IMR-90 (cell line): ENCODE measurements around the gene GABARAPL1. TPM values are rescaled to one million over a fixed set of nuclear protein-coding genes. Genes with fewer than 3 reads are reported as not detected.
A peak's percentile ranks its signal among the peaks of the same experiment; 100 is the strongest.

Experiments
- ATAC-seq: fragments of 200-7000 bp; cut with Tn5 transposase; 2 replicates; pipeline ENCODE4 v1.9.1; 2020; ENCODE audit warnings: low read depth, mild to moderate bottlenecking, moderate library complexity
- BruUV-seq: library from RNA; stranded (reverse); fragments of 400-500 nt; replicated peaks from 2 replicates; lab custom pipeline; 2021; lab: Mats Ljungman, UMichigan
- CTCF ChIA-PET: fragments of 300-600 bp; formaldehyde crosslinking; extraction: SDS; loops from one replicate; lab custom pipeline; 2021; ENCODE audit warnings: antibody characterized with exemption; lab: Yijun Ruan, JAX
- POLR2A ChIA-PET: fragments of 300-600 bp; sonication (Branson Sonifier 250); formaldehyde crosslinking; loops from one replicate; lab custom pipeline; 2022; ENCODE audit warnings: antibody characterized with exemption; ENCODE audit not compliant: unreplicated experiment; lab: Charles Lee
- DNase-seq: peaks from one replicate; pipeline ENCODE4 v3.0.0; 2013
- H2AFZ ChIP-seq: replicated peaks from 2 replicates; pipeline ENCODE3; 2013; ENCODE audit warnings: low read length, mild to moderate bottlenecking; ENCODE audit not compliant: poor library complexity
- H2AK5ac ChIP-seq: 2 replicates; pipeline ENCODE4 v1.6.1; 2013; ENCODE audit warnings: low read depth, low read length, inconsistent platforms
- H2AK9ac ChIP-seq: replicated peaks from 2 replicates; pipeline ENCODE3; 2013; ENCODE audit warnings: mild to moderate bottlenecking, low read depth, low read length, moderate library complexity; ENCODE audit not compliant: poor library complexity
- H2BK120ac ChIP-seq: 2 replicates; pipeline ENCODE4 v1.6.1; 2013; ENCODE audit warnings: low read depth, low read length, inconsistent platforms
- H2BK15ac ChIP-seq: 3 replicates; pipeline ENCODE4 v1.6.1; 2013; ENCODE audit warnings: low read depth, low read length, inconsistent platforms
- H2BK20ac ChIP-seq: 2 replicates; pipeline ENCODE4 v1.6.1; 2013; ENCODE audit warnings: low read depth, mild to moderate bottlenecking, inconsistent platforms, low read length, moderate library complexity
- H2BK5ac ChIP-seq: 2 replicates; pipeline ENCODE4 v1.6.1; 2013; ENCODE audit warnings: mild to moderate bottlenecking, low read depth, low read length, inconsistent platforms; ENCODE audit not compliant: poor library complexity, severe bottlenecking
- H3K14ac ChIP-seq: replicated peaks from 2 replicates; pipeline ENCODE4 v1.6.1; 2013; ENCODE audit warnings: low read depth, low read length, inconsistent platforms
- H3K18ac ChIP-seq: 2 replicates; pipeline ENCODE4 v1.6.1; 2013; ENCODE audit warnings: low read depth, low read length, control low read depth
- H3K23ac ChIP-seq: 2 replicates; pipeline ENCODE4 v1.6.1; 2013; ENCODE audit warnings: low read depth, low read length, inconsistent platforms
- H3K27ac ChIP-seq: 2 replicates; pipeline ENCODE4 v1.5.1; 2013; ENCODE audit warnings: mild to moderate bottlenecking, control low read depth, low read length; ENCODE audit not compliant: insufficient read depth
- H3K27me3 ChIP-seq: 2 replicates; pipeline ENCODE4 v1.6.1; 2013; ENCODE audit warnings: low read length; ENCODE audit not compliant: control insufficient read depth, insufficient read depth
- H3K36me3 ChIP-seq: 2 replicates; pipeline ENCODE4 v1.6.1; 2013; ENCODE audit warnings: low read length, mixed read lengths; ENCODE audit not compliant: control insufficient read depth, insufficient read depth
- H3K4ac ChIP-seq: 2 replicates; pipeline ENCODE4 v1.6.1; 2013; ENCODE audit warnings: low read depth, low read length, inconsistent platforms
- H3K4me1 ChIP-seq: 2 replicates; pipeline ENCODE4 v1.6.1; 2013; ENCODE audit warnings: low read length, mixed read lengths; ENCODE audit not compliant: control insufficient read depth, insufficient read depth
- H3K4me2 ChIP-seq: 2 replicates; pipeline ENCODE4 v1.6.1; 2013; ENCODE audit warnings: low read depth, mild to moderate bottlenecking, control low read depth, low read length, moderate library complexity
- H3K4me3 ChIP-seq: 2 replicates; pipeline ENCODE4 v1.5.1; 2013; ENCODE audit warnings: low read depth, mild to moderate bottlenecking, control low read depth, low read length, moderate library complexity; ENCODE audit not compliant: insufficient read depth
- H3K56ac ChIP-seq: 2 replicates; pipeline ENCODE4 v1.6.1; 2013; ENCODE audit warnings: low read length, inconsistent platforms; ENCODE audit not compliant: insufficient read depth; ENCODE audit errors: extremely low read depth
- H3K79me1 ChIP-seq, 2 experiments: 2 replicates each; pipeline ENCODE4 v1.6.1; 2013; ENCODE audit warnings: low read length in 2 of 2, inconsistent platforms in 1 of 2, low read depth in 1 of 2
- H3K9ac ChIP-seq: 2 replicates; pipeline ENCODE4 v1.6.1; 2013; ENCODE audit warnings: low read depth, low read length, control low read depth
- H3K9me1 ChIP-seq: 2 replicates; pipeline ENCODE4 v1.6.1; 2013; ENCODE audit warnings: low read length, inconsistent platforms; ENCODE audit not compliant: insufficient read depth
- H3K9me3 ChIP-seq: 2 replicates; pipeline ENCODE4 v1.6.1; 2013; ENCODE audit warnings: low read length; ENCODE audit not compliant: control insufficient read depth, insufficient read depth
- H4K20me1 ChIP-seq: 2 replicates; pipeline ENCODE4 v1.6.1; 2013; ENCODE audit warnings: low read length, inconsistent platforms; ENCODE audit not compliant: insufficient read depth
- H4K5ac ChIP-seq: 2 replicates; pipeline ENCODE4 v1.6.1; 2013; ENCODE audit warnings: mild to moderate bottlenecking, low read depth, low read length, control low read depth
- H4K8ac ChIP-seq, 2 experiments: 2 replicates each; pipeline ENCODE4 v1.6.1; 2013; ENCODE audit warnings: low read depth in 2 of 2, low read length in 2 of 2, control low read depth in 1 of 2, inconsistent platforms in 1 of 2
- H4K91ac ChIP-seq: 2 replicates; pipeline ENCODE4 v1.6.1; 2013; ENCODE audit warnings: low read depth, low read length, inconsistent platforms; ENCODE audit not compliant: insufficient read depth
- CEBPB ChIP-seq: IDR thresholded peaks from 2 replicates; pipeline ENCODE4 v1.6.1; 2012; ENCODE audit warnings: low read depth, low read length, improper control_type of control experiment
- NFE2L2 ChIP-seq: fragments of 150-350 bp; IDR thresholded peaks from 2 replicates; pipeline ENCODE4 v1.6.1; 2016; ENCODE audit warnings: low read depth, mild to moderate bottlenecking, low read length
- WGBS, 2 experiments: methylation state at CpG; one replicate each; pipeline versions ENCODE4 v1.1.5 to v1.1.7; 2013; ENCODE audit warnings: missing lambda C conversion rate in 2 of 2; ENCODE audit not compliant: insufficient read length in 1 of 2; ENCODE audit errors: extremely low coverage in 2 of 2; 5-methylcytosine and 5-hydroxymethylcytosine counted together
- dilution Hi-C: fragments of 300-500 bp; cut with HindIII; formaldehyde crosslinking; loops from one replicate; pipeline ENCODE4 v1.14.3; 2018; ENCODE audit warnings: low sequenced_read_pairs; ENCODE audit not compliant: unreplicated experiment
- in situ Hi-C: fragments of 300-500 bp; cut with MboI; formaldehyde crosslinking; loops from 3 replicates; pipeline ENCODE4 v1.14.3; 2019; ENCODE audit warnings: low sequenced_read_pairs, inconsistent platforms, mixed read lengths
- intact Hi-C: fragments of 100-400 bp; cut with micrococcal nuclease; formaldehyde crosslinking; loops from 2 replicates; pipeline ENCODE4 v1.10.0; 2022
- polyA plus RNA-seq, 3 experiments: library from polyadenylated mRNA; depleted of rRNA; stranded (reverse); fragments of >200 nt; gene quantifications; 2 replicates each; pipeline ENCODE4 v1.2.3, GENCODE V29; 2012; ENCODE audit warnings: low replicate concordance in 1 of 3
- total RNA-seq: library from RNA; depleted of rRNA; stranded (reverse); fragments of >200 nt; gene quantifications from 2 replicates; pipeline ENCODE4 v1.2.3, GENCODE V29; 2012

Gene GABARAPL1
- total and polyA plus RNA-seq, 2 of the 4 experiments (the other 2 are of a cell fraction): 51.6 to 93.6 TPM

DNA sequence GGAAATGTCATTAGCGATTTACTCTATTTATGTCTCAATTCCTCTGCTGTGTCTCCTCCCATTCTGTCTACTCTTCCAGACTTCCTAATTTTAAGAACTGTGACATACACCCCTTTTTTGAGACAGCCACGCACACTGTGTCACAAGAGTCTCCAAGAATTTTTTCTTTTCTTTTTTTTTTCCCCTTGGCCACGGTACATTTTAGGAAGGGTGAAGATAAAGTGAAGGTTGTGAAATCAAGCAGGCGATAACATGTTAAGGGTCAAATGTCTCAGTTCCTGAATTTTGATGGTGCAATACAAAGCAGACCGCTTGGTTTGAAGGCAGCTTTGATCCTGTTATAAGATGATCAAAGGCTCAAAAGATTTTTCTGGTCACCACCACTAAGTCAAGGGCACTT lies 45.1 kb upstream of the GABARAPL1 start:
- H3K4me3 ChIP-seq: no peak overlapping the region

More for the DNA sequence above, 45.1 kb upstream of the GABARAPL1 start:
- Histone ChIP-seq H3K18ac (peak overlapping the region; percentile 83), H2AK9ac (no peak overlapping the region), H2BK120ac (peak overlapping the region; percentile 96), H3K9ac (no peak overlapping the region), H4K20me1 (no peaks in the 10 kb centered on the region), H3K4me1 (peaks cover 10% of the 10 kb centered on the region), H3K14ac (peak overlapping the region; percentile 50), H3K27ac (peak overlapping the region; percentile 60; the same call in 1 of the 2 replicates), H3K79me1 (0 out of 4 replicates have a peak, but pooled peaks cover 0 to 4% of the 10 kb centered on the region in 2 experiments), H3K27me3 (no peaks in the 10 kb centered on the region), H2BK15ac (peak overlapping the region; percentile 92; the same call in 2 of the 3 replicates), H4K91ac (peak overlapping the region; percentile 98), H4K5ac (peak overlapping the region; percentile 84; the same call in 1 of the 2 replicates), H3K56ac (peak overlapping the region; percentile 28; the same call in 1 of the 2 replicates), H4K8ac (peak overlapping the region; percentile 23 to 60; a peak in 3 of 4 replicates), H3K23ac (0 out of 2 replicates have a peak overlapping the region, but pooled peaks have one; percentile 82), H2BK20ac (peak overlapping the region; percentile 83), H2AK5ac (peak overlapping the region; percentile 93; the same call in 1 of the 2 replicates), H2AFZ (no peak overlapping the region), H3K9me3 (no peaks in the 10 kb centered on the region), H3K36me3 (no peaks in the 10 kb centered on the region), H3K4me2 (no peak overlapping the region), H3K9me1 (no peaks in the 10 kb centered on the region), H2BK5ac (peak overlapping the region; percentile 49), H3K4ac (peak overlapping the region; percentile 75)
- POLR2A ChIA-PET: no interaction called here
- DNase-seq (no peak), ATAC-seq (no peak)
- CTCF ChIA-PET: interaction anchor here (0.5 kb wide), 1 partner anchor 1422 kb away, joined by 3 read pairs; no protein-coding TSS in a partner anchor
- intact Hi-C loops (no loop called here), dilution Hi-C loops (no loop called here), in situ Hi-C loops (no loop called here)
- WGBS, 2 experiments: no CpG with 5 or more reads among the region's 5 CpGs
- no peak for TF ChIP-seq NFE2L2
- TF ChIP-seq CEBPB: peak; percentile 65
- no TSS peak for BruUV-seq
